HEK293 (cell line): ENCODE results near the gene FLRT1.

Experiments
- CTCF ChIA-PET: fragments of 350-600 bp; formaldehyde crosslinking; extraction: SDS; loops from one replicate; lab custom pipeline; 2021; ENCODE audit warnings: antibody characterized with exemption; lab: Yijun Ruan, JAX
- POLR2A ChIA-PET: fragments of 300-600 bp; formaldehyde crosslinking; extraction: SDS; loops from one replicate; lab custom pipeline; 2020; ENCODE audit warnings: antibody characterized with exemption, inconsistent platforms; lab: Yijun Ruan, JAX
- H3K27ac ChIP-seq: fragments of 200-500 bp; sonication (Bioruptor generic); 2 replicates; pipeline ENCODE4 v1.5.1; 2014; ENCODE audit warnings: low read depth, low read length, control low read depth, inconsistent platforms; ENCODE audit errors: extremely low read depth
- H3K36me3 ChIP-seq, 2 experiments: fragments of 200-500 bp in 1 of 2; sonication (Bioruptor generic) in 1 of 2; 1 replicate in 1 of 2; 2 replicates in 1 of 2; pipeline ENCODE4 v1.5.1; 2014 to 2017; ENCODE audit warnings: inconsistent platforms in 2 of 2, low read length in 2 of 2; ENCODE audit not compliant: control insufficient read depth in 2 of 2, insufficient read depth in 1 of 2
- H3K4me1 ChIP-seq: fragments of 200-500 bp; sonication (Bioruptor generic); 2 replicates; pipeline ENCODE4 v1.5.1; 2014; ENCODE audit warnings: mild to moderate bottlenecking, low read length, inconsistent platforms; ENCODE audit not compliant: control insufficient read depth, insufficient read depth
- H3K4me3 ChIP-seq: 2 replicates; pipeline ENCODE4 v1.5.1; 2011; ENCODE audit warnings: low read depth, mild to moderate bottlenecking, control low read depth, low read length, moderate library complexity
- H3K9me3 ChIP-seq: fragments of 200-500 bp; sonication (Bioruptor generic); 2 replicates; pipeline ENCODE4 v1.5.1; 2014; ENCODE audit warnings: low read depth, low read length, inconsistent platforms; ENCODE audit not compliant: control insufficient read depth, insufficient read depth
- ATF2 ChIP-seq: fragments of 450-650 bp; formaldehyde crosslinking; IDR thresholded peaks from 2 replicates; pipeline ENCODE4 v1.5.1; 2016; ENCODE audit warnings: missing biosample characterization, missing genetic modification characterization, low read depth
- EGR2 ChIP-seq: fragments of 450-650 bp; formaldehyde crosslinking; IDR thresholded peaks from 2 replicates; pipeline ENCODE4 v1.5.1; 2016; ENCODE audit warnings: low read depth, missing biosample characterization, missing genetic modification characterization
- ELK4 ChIP-seq: IDR thresholded peaks from 2 replicates; pipeline ENCODE4 v1.6.1; 2011; ENCODE audit warnings: mild to moderate bottlenecking, low read depth, low read length, borderline replicate concordance
- HOXA7 ChIP-seq: sonication (generic); formaldehyde crosslinking; IDR thresholded peaks from 2 replicates; pipeline ENCODE4 v1.8.1; 2022; ENCODE audit warnings: missing genetic modification reagents, borderline replicate concordance
- RBAK ChIP-seq: fragments of 450-650 bp; formaldehyde crosslinking; IDR thresholded peaks from 2 replicates; pipeline ENCODE4 v1.5.1; 2016; ENCODE audit warnings: missing biosample characterization, missing genetic modification characterization
- ZFHX2 ChIP-seq: fragments of 450-650 bp; formaldehyde crosslinking; conservative IDR thresholded peaks from 2 replicates; pipeline ENCODE4 v1.5.1; 2016; ENCODE audit warnings: missing biosample characterization, missing genetic modification characterization
- ZFP3 ChIP-seq: fragments of 450-650 bp; formaldehyde crosslinking; IDR thresholded peaks from 2 replicates; pipeline ENCODE4 v1.5.1; 2016; ENCODE audit warnings: low read depth, missing biosample characterization, missing genetic modification characterization
- ZNF23 ChIP-seq: fragments of 450-650 bp; formaldehyde crosslinking; IDR thresholded peaks from 2 replicates; pipeline ENCODE4 v1.5.1; 2016; ENCODE audit warnings: missing biosample characterization, missing genetic modification characterization, borderline replicate concordance
- ZNF266 ChIP-seq: fragments of 450-650 bp; formaldehyde crosslinking; IDR thresholded peaks from 2 replicates; pipeline ENCODE4 v1.5.1; 2016; ENCODE audit warnings: missing biosample characterization, missing genetic modification characterization, low read depth
- ZNF341 ChIP-seq: fragments of 450-650 bp; formaldehyde crosslinking; IDR thresholded peaks from 2 replicates; pipeline ENCODE4; 2016; ENCODE audit warnings: low read depth, missing biosample characterization, missing genetic modification characterization
- ZNF37A ChIP-seq: fragments of 450-650 bp; IDR thresholded peaks from 2 replicates; pipeline ENCODE4 v1.5.1; 2018; ENCODE audit warnings: missing biosample characterization, missing genetic modification characterization
- ZNF394 ChIP-seq: fragments of 450-650 bp; formaldehyde crosslinking; IDR thresholded peaks from 2 replicates; pipeline ENCODE4 v1.5.1; 2016; ENCODE audit warnings: missing biosample characterization, missing genetic modification characterization, mild to moderate bottlenecking, moderate library complexity, borderline replicate concordance
- ZNF530 ChIP-seq: fragments of 450-650 bp; formaldehyde crosslinking; IDR thresholded peaks from 2 replicates; pipeline ENCODE4 v1.5.1; 2016; ENCODE audit warnings: low read depth, missing biosample characterization, missing genetic modification characterization
- ZNF624 ChIP-seq: fragments of 450-650 bp; formaldehyde crosslinking; IDR thresholded peaks from 2 replicates; pipeline ENCODE4 v1.5.1; 2017; ENCODE audit warnings: missing biosample characterization, missing genetic modification characterization
- ZNF670 ChIP-seq: fragments of 450-650 bp; formaldehyde crosslinking; IDR thresholded peaks from 2 replicates; pipeline ENCODE4 v1.5.1; 2016; ENCODE audit warnings: missing biosample characterization, missing genetic modification characterization, low read depth
- ZNF785 ChIP-seq: fragments of 450-650 bp; formaldehyde crosslinking; IDR thresholded peaks from 2 replicates; pipeline ENCODE4 v1.5.1; 2016; ENCODE audit warnings: missing biosample characterization, missing genetic modification characterization

Gene FLRT1

GRCh38 chr11:64060861-64061444 is 25.2 kb downstream of the FLRT1 start:
- Histone ChIP-seq H3K36me3 (no peaks in the 10 kb centered on the region), H3K4me3 (no peak overlapping the region; the same call in 1 of the 2 replicates), H3K4me1 (no peaks in the 10 kb centered on the region), H3K9me3 (no peaks in the 10 kb centered on the region), H3K27ac (no peak overlapping the region)
- POLR2A ChIA-PET: no interaction called here
- TF ChIP-seq ZNF341 (tag by site-specific recombination) (peak; percentile 75), HOXA7 (CRISPR knock-in tag) (no peak)
- CTCF ChIA-PET: no interaction called here

- ChIA-PET CTCF (no interaction called here), POLR2A (interaction anchor here (0.7 kb wide), 1 partner anchor 103 kb away, joined by 3 read pairs; no protein-coding TSS in a partner anchor)
- H3K36me3 ChIP-seq: no peaks in the 10 kb centered on the region
- H3K27ac ChIP-seq: no peak overlapping the region
- H3K9me3 ChIP-seq: no peaks in the 10 kb centered on the region
- H3K4me1 ChIP-seq: no peaks in the 10 kb centered on the region
- TF ChIP-seq ZFHX2 (tag by site-specific recombination) (peak; percentile 62), ZNF670 (no peak), ZNF785 (tag by site-specific recombination) (no peak), EGR2 (tag by site-specific recombination) (peak; percentile 50; the same call in 1 of the 2 replicates)
- H3K4me3 ChIP-seq: no peak overlapping the region
These were observed 26.7 kb downstream of the FLRT1 start for GRCh38 chr11:64062185-64063039.

- Histone ChIP-seq H3K4me1 (no peaks in the 10 kb centered on the region), H3K36me3 (no peaks in the 10 kb centered on the region), H3K9me3 (no peaks in the 10 kb centered on the region), H3K4me3 (no peak overlapping the region), H3K27ac (no peak overlapping the region)
- ChIA-PET POLR2A (no interaction called here), CTCF (no interaction called here)
- TF ChIP-seq ATF2 (tag by site-specific recombination): no peak
- no peak for TF ChIP-seq ZNF23 (tag by site-specific recombination)
- TF ChIP-seq ZNF624 (tag by site-specific recombination): no peak
- TF ChIP-seq ZNF37A (tag by site-specific recombination): no peak
- no peak for TF ChIP-seq ZNF530 (tag by site-specific recombination)
- no peak for TF ChIP-seq RBAK (tag by site-specific recombination)
- no peak for TF ChIP-seq ELK4
- TF ChIP-seq ZNF394 (tag by site-specific recombination): no peak
- TF ChIP-seq ZNF266 (tag by site-specific recombination): no peak
- TF ChIP-seq ZFP3 (tag by site-specific recombination): no peak
These were observed 28.0 kb downstream of the FLRT1 start for GRCh38 chr11:64063777-64064176.
